Astrocyte of the cerebellum (primary cell): Measurements from ENCODE around the gene RACGAP1.

Experiments used
- DNase-seq: peaks from one replicate; pipeline ENCODE4 v3.0.0-alpha.2; 2011; ENCODE audit warnings: low read depth
- H3K4me3 ChIP-seq: 2 replicates; pipeline ENCODE4 v1.5.1; 2011; ENCODE audit warnings: mild to moderate bottlenecking, low read depth, low read length, moderate library complexity
- CTCF ChIP-seq: IDR thresholded peaks from 2 replicates; pipeline ENCODE4 v1.5.1; 2012; ENCODE audit warnings: low read length, low read depth, moderate library complexity, mild to moderate bottlenecking; ENCODE audit errors: missing control alignments
- in situ Hi-C: cut with HindIII; loops from 2 replicates; pipeline ENCODE4 v1.10.0; 2017; ENCODE audit warnings: low sequenced_read_pairs

Gene RACGAP1

GRCh38 chr12:50013361-50014147 is 11.7 kb downstream of the RACGAP1 start:
- TF ChIP-seq CTCF = no peak
- in situ Hi-C loops = no loop called here
- no peak overlapping the region for H3K4me3 ChIP-seq
- DNase-seq = no peak

- TF ChIP-seq CTCF = no peak
- DNase-seq = peak; percentile 22
- H3K4me3 ChIP-seq = no peak overlapping the region
- in situ Hi-C loops = no loop called here
Observed at GRCh38 chr12:50006754-50007442, 18.4 kb downstream of the RACGAP1 start.

- no peak overlapping the region for H3K4me3 ChIP-seq
- DNase-seq = no peak
- TF ChIP-seq CTCF = no peak
- in situ Hi-C loops = no loop called here
Observed at GRCh38 chr12:50006280-50006679, 19.0 kb downstream of the RACGAP1 start.

- in situ Hi-C loops = no loop called here
- TF ChIP-seq CTCF = no peak
Observed at GRCh38 chr12:50005175-50005574, 20.1 kb downstream of the RACGAP1 start.

GRCh38 chr12:50004696-50005095 is 20.6 kb downstream of the RACGAP1 start:
- H3K4me3 ChIP-seq = no peak overlapping the region
- in situ Hi-C loops = no loop called here
- no peak for DNase-seq
- no peak for TF ChIP-seq CTCF

More at GRCh38 chr12:50005175-50005574, 20.1 kb downstream of the RACGAP1 start:
- DNase-seq = no peak
- H3K4me3 ChIP-seq = no peak overlapping the region

- in situ Hi-C loops = no loop called here
- TF ChIP-seq CTCF = no peak
- DNase-seq = peak; percentile 55
- no peak overlapping the region for H3K4me3 ChIP-seq
Observed at GRCh38 chr12:50003595-50003994, 21.7 kb downstream of the RACGAP1 start.
